Spleen (tissue), 7 donors: ENCODE results near the gene HK2.

Experiments used
- POLR2A ChIP-seq, 3 donors: fragments of 450-650 bp; IDR thresholded peaks; one replicate each; pipeline ENCODE4 v1.5.1; 2017; ENCODE audit warnings: antibody characterized with exemption in 3 of 3, mild to moderate bottlenecking in 1 of 3
- POLR2AphosphoS5 ChIP-seq, 3 donors: sonication (generic); formaldehyde crosslinking; IDR thresholded peaks; one replicate each; pipeline ENCODE4 v1.5.1; 2017; ENCODE audit warnings: antibody characterized with exemption in 3 of 3
- TF ChIP-seq, protein P1 (sequence below), 11 experiments: fragments of 200-600 bp in 7 of 11; fragments of 450-650 bp in 4 of 11; sonication (generic) in 4 of 11; IDR thresholded peaks in 8 of 11; conservative IDR thresholded peaks in 3 of 11; 1 replicate in 7 of 11; 2 replicates in 4 of 11; pipeline versions ENCODE4 v1.4.0 to v1.8.0; 2016 to 2021; ENCODE audit warnings: antibody characterized with exemption in 11 of 11, inconsistent platforms in 4 of 11, mild to moderate bottlenecking in 1 of 11
- donor health status: DM: no; HTN: no; CAD: no; lungs with moderate emphysema.
- donor health status: DM: no; HTN: no; CAD: no.
- donor health status: DM: no; HTN: no; CAD: no.

- TF ChIP-seq, protein P1, sequence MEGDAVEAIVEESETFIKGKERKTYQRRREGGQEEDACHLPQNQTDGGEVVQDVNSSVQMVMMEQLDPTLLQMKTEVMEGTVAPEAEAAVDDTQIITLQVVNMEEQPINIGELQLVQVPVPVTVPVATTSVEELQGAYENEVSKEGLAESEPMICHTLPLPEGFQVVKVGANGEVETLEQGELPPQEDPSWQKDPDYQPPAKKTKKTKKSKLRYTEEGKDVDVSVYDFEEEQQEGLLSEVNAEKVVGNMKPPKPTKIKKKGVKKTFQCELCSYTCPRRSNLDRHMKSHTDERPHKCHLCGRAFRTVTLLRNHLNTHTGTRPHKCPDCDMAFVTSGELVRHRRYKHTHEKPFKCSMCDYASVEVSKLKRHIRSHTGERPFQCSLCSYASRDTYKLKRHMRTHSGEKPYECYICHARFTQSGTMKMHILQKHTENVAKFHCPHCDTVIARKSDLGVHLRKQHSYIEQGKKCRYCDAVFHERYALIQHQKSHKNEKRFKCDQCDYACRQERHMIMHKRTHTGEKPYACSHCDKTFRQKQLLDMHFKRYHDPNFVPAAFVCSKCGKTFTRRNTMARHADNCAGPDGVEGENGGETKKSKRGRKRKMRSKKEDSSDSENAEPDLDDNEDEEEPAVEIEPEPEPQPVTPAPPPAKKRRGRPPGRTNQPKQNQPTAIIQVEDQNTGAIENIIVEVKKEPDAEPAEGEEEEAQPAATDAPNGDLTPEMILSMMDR (IDR thresholded peaks at IDR 0.05 in 8 of 11, conservative IDR thresholded peaks at IDR 0.05 in 3 of 11) = no peak
- no peak for TF ChIP-seq POLR2A (IDR thresholded peaks at IDR 0.05)
- no peak for TF ChIP-seq POLR2AphosphoS5 (IDR thresholded peaks at IDR 0.05)
Measured at GRCh38 chr2:74865770-74866674, 32.1 kb downstream of the HK2 start.
